Gastrocnemius medialis (tissue), 4 donors: ENCODE data around the gene MTG1. TPM values are rescaled to one million over a fixed set of nuclear protein-coding genes. Genes with fewer than 3 reads are reported as not detected.

ENCODE experiments used
- ATAC-seq, 2 donors: fragments of 150-250 bp; one replicate each; pipeline ENCODE4 v1.9.1; 2016
- DNase-seq, 2 donors: peaks; one replicate each; pipeline ENCODE4 v3.0.0-alpha.2; 2019
- H3K27ac ChIP-seq, 4 donors: fragments of 200-600 bp; sonication (generic); 1 replicate in 1 of 4; 2 replicates in 3 of 4; pipeline ENCODE4 v1.5.1; 2016 to 2018; ENCODE audit warnings: mild to moderate bottlenecking in 2 of 4, moderate library complexity in 1 of 4
- H3K27me3 ChIP-seq, 3 donors: fragments of 200-600 bp; sonication (generic) in 2 of 3; 1 replicate in 1 of 3; 2 replicates in 2 of 3; pipeline versions ENCODE4 v1.5.1 to v1.6.0; 2016 to 2019; ENCODE audit warnings: mild to moderate bottlenecking in 1 of 3, moderate library complexity in 1 of 3
- H3K36me3 ChIP-seq, 2 donors: fragments of 200-600 bp; sonication (generic) in 1 of 2; one replicate each; pipeline ENCODE4 v1.5.1; 2017 to 2018
- H3K4me1 ChIP-seq, 2 donors: fragments of 200-600 bp; sonication (generic) in 1 of 2; one replicate each; pipeline ENCODE4 v1.5.1; 2016 to 2017; ENCODE audit warnings: mild to moderate bottlenecking in 2 of 2
- H3K4me3 ChIP-seq, 4 donors: fragments of 200-600 bp; sonication (generic) in 3 of 4; 1 replicate in 1 of 4; 2 replicates in 3 of 4; pipeline ENCODE4 v1.5.1; 2016 to 2019; ENCODE audit warnings: mild to moderate bottlenecking in 2 of 4
- H3K9me3 ChIP-seq, 3 donors: fragments of 200-600 bp; sonication (generic) in 2 of 3; 1 replicate in 1 of 3; 2 replicates in 2 of 3; pipeline ENCODE4 v1.5.1; 2016 to 2019
- POLR2A ChIP-seq, 2 donors: fragments of 450-650 bp; IDR thresholded peaks; one replicate each; pipeline ENCODE4 v1.6.1; 2017; ENCODE audit warnings: antibody characterized with exemption in 2 of 2, mild to moderate bottlenecking in 2 of 2, moderate library complexity in 2 of 2
- in situ Hi-C, 4 donors: fragments of 200-750 bp; cut with MboI; loops; one replicate each; pipeline versions ENCODE4 v1.15.0 to v1.8.0; 2017; ENCODE audit warnings: low sequenced_read_pairs in 4 of 4
- intact Hi-C: fragments of 100-400 bp; cut with DNase I; formaldehyde crosslinking; loops from one replicate; pipeline ENCODE4 v1.15.1; 2023; ENCODE audit warnings: low total_unique reads
- total RNA-seq, 4 donors: library from RNA; depleted of rRNA; stranded (reverse); fragments of >200 nt; gene quantifications; one replicate each; pipeline versions ENCODE4 v1.1.0 to v1.2.3, GENCODE V29; 2016
- TF ChIP-seq, protein P1 (sequence below), 5 experiments: fragments of 450-650 bp in 3 of 5; fragments of 200-600 bp in 2 of 5; sonication (generic) in 2 of 5; IDR thresholded peaks in 4 of 5; conservative IDR thresholded peaks in 1 of 5; 1 replicate in 4 of 5; 2 replicates in 1 of 5; pipeline ENCODE4 v1.5.1; 2016 to 2019; ENCODE audit warnings: antibody characterized with exemption in 5 of 5, mild to moderate bottlenecking in 3 of 5, moderate library complexity in 3 of 5

Gene MTG1
- total RNA-seq, 4 donors from 2014 or later, result 12.2 to 23.9 (median 14.1) TPM

GRCh38 chr10:133361773-133362441 is 32.0 kb upstream of the MTG1 start:
- Histone ChIP-seq H3K9me3 (no peaks in the 10 kb centered on the region), H3K36me3 (peaks cover 0 to 47% of the 10 kb centered on the region in 2 donors), H3K4me3 (no peak overlapping the region), H3K27ac (no peak overlapping the region), H3K27me3 (peaks cover 2 to 6% (median 4%) of the 10 kb centered on the region in 3 donors), H3K4me1 (peaks cover 3% of the 10 kb centered on the region in 2 donors)
- no peak for ATAC-seq
- in situ Hi-C loops, result no loop called here
- intact Hi-C loops, result no loop called here
- TF ChIP-seq POLR2A (IDR thresholded peaks at IDR 0.05), result no peak
- TF ChIP-seq, protein P1, sequence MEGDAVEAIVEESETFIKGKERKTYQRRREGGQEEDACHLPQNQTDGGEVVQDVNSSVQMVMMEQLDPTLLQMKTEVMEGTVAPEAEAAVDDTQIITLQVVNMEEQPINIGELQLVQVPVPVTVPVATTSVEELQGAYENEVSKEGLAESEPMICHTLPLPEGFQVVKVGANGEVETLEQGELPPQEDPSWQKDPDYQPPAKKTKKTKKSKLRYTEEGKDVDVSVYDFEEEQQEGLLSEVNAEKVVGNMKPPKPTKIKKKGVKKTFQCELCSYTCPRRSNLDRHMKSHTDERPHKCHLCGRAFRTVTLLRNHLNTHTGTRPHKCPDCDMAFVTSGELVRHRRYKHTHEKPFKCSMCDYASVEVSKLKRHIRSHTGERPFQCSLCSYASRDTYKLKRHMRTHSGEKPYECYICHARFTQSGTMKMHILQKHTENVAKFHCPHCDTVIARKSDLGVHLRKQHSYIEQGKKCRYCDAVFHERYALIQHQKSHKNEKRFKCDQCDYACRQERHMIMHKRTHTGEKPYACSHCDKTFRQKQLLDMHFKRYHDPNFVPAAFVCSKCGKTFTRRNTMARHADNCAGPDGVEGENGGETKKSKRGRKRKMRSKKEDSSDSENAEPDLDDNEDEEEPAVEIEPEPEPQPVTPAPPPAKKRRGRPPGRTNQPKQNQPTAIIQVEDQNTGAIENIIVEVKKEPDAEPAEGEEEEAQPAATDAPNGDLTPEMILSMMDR (IDR thresholded peaks at IDR 0.05 in 4 of 5, conservative IDR thresholded peaks at IDR 0.05 in 1 of 5), result no peak
- no peak for DNase-seq

GRCh38 chr10:133362846-133363245 is 31.1 kb upstream of the MTG1 start:
- intact Hi-C loops (no loop called here), in situ Hi-C loops (no loop called here)
- TF ChIP-seq, protein P1 (IDR thresholded peaks at IDR 0.05 in 4 of 5, conservative IDR thresholded peaks at IDR 0.05 in 1 of 5), result no peak
- ATAC-seq (no peak), DNase-seq (no peak)
- Histone ChIP-seq H3K9me3 (no peaks in the 10 kb centered on the region), H3K27ac (no peak overlapping the region), H3K4me3 (no peak overlapping the region), H3K4me1 (no peaks in the 10 kb centered on the region), H3K36me3 (peaks cover 0 to 49% of the 10 kb centered on the region in 2 donors), H3K27me3 (no peaks in the 10 kb centered on the region)

- no peaks in the 10 kb centered on the region for H3K27me3 ChIP-seq
- intact Hi-C loops, result no loop called here
- TF ChIP-seq POLR2A (IDR thresholded peaks at IDR 0.05), result no peak
- TF ChIP-seq, protein P1 (IDR thresholded peaks at IDR 0.05 in 4 of 5, conservative IDR thresholded peaks at IDR 0.05 in 1 of 5), result no peak
- no peaks in the 10 kb centered on the region for H3K9me3 ChIP-seq
- no peak overlapping the region for H3K4me3 ChIP-seq
- no peak overlapping the region for H3K27ac ChIP-seq
- H3K4me1 ChIP-seq, result no peaks in the 10 kb centered on the region
- ATAC-seq (no peak), DNase-seq (no peak)
- in situ Hi-C loops, result no loop called here
- peaks cover 0 to 66% of the 10 kb centered on the region in 2 donors for H3K36me3 ChIP-seq
Measured at GRCh38 chr10:133364645-133365431, 29.1 kb upstream of the MTG1 start.

- Histone ChIP-seq H3K4me3 (no peak overlapping the region), H3K4me1 (no peaks in the 10 kb centered on the region), H3K27me3 (no peaks in the 10 kb centered on the region), H3K27ac (no peak overlapping the region), H3K36me3 (peaks cover 0 to 74% of the 10 kb centered on the region in 2 donors), H3K9me3 (no peaks in the 10 kb centered on the region)
- in situ Hi-C loops, result no loop called here
- TF ChIP-seq, protein P1 (IDR thresholded peaks at IDR 0.05 in 4 of 5, conservative IDR thresholded peaks at IDR 0.05 in 1 of 5), result no peak
- TF ChIP-seq POLR2A (IDR thresholded peaks at IDR 0.05), result no peak
- DNase-seq, result no peak
- ATAC-seq, result no peak
- intact Hi-C loops, result no loop called here
Measured at GRCh38 chr10:133365461-133366129, 28.4 kb upstream of the MTG1 start.
